ENCODE measurements around the gene MPIG6B.

DNA sequence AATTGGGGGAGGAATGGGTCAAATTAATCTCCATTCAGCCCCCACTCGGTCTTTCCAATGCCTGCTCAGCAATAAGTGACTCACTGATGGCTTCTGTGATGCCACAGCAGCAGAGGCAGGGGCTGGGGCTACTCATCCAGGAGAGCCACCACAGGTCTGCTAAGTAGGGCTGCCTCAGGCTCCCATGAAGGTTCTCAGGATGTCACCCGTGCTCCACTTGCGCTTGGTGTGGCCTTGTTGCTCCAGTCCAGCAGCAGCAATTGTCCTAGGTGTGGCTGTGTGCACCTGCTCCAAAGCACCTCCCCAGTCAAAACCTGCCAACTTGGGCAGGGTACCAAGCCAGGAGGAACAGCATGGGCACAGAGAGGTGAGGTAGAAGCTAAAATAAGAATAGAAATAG lies 1.0 kb upstream of the MPIG6B start:
- TF ChIP-seq, protein P1, sequence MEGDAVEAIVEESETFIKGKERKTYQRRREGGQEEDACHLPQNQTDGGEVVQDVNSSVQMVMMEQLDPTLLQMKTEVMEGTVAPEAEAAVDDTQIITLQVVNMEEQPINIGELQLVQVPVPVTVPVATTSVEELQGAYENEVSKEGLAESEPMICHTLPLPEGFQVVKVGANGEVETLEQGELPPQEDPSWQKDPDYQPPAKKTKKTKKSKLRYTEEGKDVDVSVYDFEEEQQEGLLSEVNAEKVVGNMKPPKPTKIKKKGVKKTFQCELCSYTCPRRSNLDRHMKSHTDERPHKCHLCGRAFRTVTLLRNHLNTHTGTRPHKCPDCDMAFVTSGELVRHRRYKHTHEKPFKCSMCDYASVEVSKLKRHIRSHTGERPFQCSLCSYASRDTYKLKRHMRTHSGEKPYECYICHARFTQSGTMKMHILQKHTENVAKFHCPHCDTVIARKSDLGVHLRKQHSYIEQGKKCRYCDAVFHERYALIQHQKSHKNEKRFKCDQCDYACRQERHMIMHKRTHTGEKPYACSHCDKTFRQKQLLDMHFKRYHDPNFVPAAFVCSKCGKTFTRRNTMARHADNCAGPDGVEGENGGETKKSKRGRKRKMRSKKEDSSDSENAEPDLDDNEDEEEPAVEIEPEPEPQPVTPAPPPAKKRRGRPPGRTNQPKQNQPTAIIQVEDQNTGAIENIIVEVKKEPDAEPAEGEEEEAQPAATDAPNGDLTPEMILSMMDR (IDR thresholded peaks at IDR 0.05) = no peak
- TF ChIP-seq POLR2A (IDR thresholded peaks at IDR 0.05) = no peak
